HG03457 (cell line): Measurements from ENCODE around the gene C1QTNF9B.
"Not testable (repeated sequence)": the region's sequence is repeated elsewhere in the genome, so short reads cannot be mapped to it uniquely, and the experiment has no call there.

ENCODE experiments used
- ATAC-seq: cut with Tn5 transposase; IDR thresholded peaks from one replicate; pipeline ENCODE4 v1.9.1; 2021; ENCODE audit warnings: moderate number of reproducible peaks; ENCODE audit not compliant: unreplicated experiment

C1QTNF9B gene

DNA sequence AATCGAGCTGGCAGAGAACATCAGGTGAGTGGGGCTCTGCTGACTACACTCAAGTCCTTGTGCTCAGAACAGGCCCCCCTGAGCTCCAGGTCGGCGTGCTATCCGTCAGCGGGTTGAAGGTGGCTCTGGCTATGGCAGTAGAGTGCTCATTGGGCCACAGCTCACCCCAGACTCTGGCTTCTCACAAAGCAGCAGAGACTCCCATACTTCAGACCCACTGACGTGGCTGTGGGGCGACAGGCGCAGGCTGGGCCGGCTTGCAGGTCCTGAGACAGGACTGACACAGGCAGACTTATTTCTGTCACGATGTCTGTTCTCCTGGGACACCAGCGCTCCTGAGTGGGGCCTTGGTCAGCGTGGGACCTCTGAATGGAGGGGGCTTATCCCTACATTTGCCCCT lies 2.6 kb downstream of the C1QTNF9B start:
- ATAC-seq = not testable (repeated sequence)

- not testable (repeated sequence) for ATAC-seq
Observed at GRCh38 chr13:23893791-23894190, 3.5 kb downstream of the C1QTNF9B start.

DNA sequence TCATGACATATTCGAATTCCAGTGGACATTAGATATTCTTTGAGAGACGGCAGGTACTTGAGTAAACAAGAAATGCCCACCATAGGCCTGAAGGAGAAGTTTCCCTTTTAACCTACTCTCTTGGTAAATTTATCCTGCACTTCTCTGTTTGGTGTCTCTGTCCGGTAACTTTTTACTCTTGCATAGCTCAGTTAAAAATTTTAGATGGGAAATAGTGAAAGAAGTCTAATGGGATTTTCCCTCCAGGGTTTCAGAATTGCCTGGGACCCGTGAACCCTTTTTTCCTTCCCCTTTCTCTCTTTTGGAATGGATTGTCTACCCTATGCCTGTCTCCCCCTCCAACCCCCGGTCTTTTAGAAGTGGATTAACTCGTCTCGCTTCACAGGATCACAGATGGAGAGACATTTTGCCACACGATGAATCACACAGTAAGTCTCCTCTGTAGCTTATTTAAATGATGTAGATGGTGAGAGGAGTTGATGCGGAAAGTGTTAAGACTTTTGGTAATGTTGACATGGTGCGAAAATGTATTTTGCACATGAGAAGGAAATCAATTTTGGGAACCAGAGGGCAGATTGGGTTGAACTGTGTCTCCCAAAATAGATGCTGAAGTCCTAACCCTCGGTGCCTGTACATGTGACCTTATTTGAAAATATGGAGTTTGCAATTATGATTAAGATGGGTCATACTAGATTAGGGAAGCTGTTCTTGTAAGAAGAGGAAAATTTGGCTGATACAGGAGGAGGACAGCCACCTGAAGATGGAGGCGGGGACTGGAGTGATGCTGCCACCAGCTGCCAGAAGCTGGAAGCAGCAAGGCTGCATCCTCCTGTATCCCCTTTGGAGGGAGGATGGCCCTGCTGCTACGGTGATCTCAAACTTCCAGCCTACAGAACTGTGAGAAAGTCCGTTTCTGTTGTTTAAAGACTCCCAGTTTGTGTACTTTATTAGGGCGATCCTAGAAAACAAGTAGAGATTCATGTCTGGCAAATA lies 7.4 kb downstream of the C1QTNF9B start:
- no peak for ATAC-seq

- peak; percentile 97 for ATAC-seq
Observed at GRCh38 chr13:23888658-23889614, 8.4 kb downstream of the C1QTNF9B start, which contains the start of gene MIPEP. TSS of gene MIPEP (minus strand) at chr13:23889400. CDS start at chr13:23889320, 80 bp downstream.

GRCh38 chr13:23884361-23884760 lies 12.9 kb downstream of the C1QTNF9B start:
- not testable (repeated sequence) for ATAC-seq

DNA sequence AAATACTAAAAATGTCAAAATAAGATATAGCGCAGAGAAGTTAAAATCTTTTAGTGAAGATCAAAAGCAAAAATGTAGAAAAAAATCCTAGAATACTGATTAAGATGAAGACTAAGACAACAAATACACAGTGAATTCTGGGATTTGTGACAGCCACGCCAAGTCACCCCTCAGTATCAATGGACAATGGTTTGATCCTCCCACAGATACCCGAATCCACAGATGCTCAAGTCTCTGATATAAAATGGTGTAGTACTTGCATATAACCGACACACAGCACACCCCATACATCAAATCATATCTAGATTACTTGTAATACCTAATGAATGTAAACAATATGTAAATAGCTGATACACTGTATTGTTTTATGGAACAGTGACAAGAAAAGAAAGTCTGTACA lies 14.0 kb downstream of the C1QTNF9B start:
- ATAC-seq = no peak

DNA sequence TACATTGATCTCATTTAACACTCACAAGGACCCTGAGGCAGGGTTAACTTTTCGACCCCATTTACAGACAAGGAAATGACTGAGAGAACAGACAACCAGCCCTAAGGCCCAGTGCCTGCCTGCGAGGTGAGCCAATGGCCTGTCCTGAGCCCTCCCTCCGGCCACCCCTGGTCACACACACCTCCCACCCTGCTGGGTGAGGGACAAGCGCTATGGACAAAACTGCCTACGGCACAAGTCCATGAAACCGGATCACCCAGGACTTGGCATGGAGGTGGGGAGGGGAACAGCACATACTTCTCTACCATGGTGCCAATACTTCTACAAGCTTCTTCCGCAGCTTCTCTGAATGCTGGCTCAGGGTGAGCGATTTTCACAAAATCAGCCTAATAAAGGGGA lies 15.9 kb downstream of the C1QTNF9B start:
- ATAC-seq = not testable (repeated sequence)

DNA sequence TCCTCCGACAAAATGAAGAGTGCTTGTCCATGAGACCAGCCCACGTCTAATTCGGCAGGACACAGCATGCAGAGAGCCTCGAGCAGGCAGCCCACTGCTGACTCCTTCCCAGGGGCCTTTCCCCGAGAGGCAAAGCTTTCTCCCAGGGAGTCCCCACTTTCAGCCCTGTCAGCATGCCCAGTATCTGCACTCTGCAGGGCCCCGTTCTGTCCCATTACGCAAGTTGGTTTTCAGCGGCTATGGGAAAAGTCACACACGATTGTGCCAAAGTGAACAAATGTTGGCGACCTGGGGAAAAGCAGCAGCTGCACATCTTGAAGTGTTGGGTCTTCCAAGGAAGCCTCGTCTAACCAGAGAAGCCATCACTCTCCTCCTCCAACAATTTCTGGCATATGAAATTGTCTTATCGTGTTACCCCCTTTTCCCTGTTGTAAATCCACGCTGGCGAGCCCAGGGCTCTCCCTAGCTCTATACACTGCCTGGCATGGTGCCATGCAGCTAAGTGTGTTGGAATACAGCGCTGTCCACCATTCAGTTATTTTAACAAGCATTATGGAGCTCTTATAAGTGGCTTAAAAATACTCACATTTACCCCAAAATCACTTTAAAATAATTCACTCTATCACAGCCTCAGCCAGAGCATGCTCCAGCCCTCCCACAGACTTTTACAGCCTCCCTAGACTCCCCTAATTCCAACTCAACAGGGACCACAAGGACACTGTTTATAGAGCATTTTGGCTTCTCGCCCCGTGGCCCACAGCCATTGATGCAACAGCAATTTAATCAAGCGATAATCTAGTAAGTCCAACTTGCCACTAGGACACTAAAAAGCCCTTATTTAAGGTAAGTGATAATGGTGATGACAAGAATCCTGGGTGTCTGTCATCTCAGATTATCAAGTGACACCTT lies 16.6 kb downstream of the C1QTNF9B start:
- ATAC-seq = not testable (repeated sequence)

DNA sequence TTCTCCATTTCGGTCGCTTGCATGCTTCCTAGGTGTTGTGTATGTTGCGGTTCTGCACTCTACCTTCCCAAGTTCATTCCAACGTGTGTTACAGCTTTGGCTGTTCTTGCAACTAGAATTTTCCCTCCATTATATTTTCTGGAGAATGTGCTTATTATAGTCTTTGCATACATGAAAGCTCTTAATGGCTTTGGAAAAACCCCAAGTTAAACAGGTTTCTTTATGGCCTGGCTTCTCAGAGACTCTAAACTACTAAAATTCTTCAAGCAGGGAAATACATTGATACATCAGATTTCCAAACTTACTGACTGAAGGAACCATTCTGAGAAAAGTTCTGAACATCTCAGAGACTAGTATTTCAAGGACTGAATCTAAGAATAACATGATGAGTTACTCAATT lies 20.0 kb downstream of the C1QTNF9B start:
- no peak for ATAC-seq

- no peak for ATAC-seq
Observed at GRCh38 chr13:23876265-23876664, 21.0 kb downstream of the C1QTNF9B start.

GRCh38 chr13:23871616-23872220 lies 25.6 kb downstream of the C1QTNF9B start:
- ATAC-seq = no peak

DNA sequence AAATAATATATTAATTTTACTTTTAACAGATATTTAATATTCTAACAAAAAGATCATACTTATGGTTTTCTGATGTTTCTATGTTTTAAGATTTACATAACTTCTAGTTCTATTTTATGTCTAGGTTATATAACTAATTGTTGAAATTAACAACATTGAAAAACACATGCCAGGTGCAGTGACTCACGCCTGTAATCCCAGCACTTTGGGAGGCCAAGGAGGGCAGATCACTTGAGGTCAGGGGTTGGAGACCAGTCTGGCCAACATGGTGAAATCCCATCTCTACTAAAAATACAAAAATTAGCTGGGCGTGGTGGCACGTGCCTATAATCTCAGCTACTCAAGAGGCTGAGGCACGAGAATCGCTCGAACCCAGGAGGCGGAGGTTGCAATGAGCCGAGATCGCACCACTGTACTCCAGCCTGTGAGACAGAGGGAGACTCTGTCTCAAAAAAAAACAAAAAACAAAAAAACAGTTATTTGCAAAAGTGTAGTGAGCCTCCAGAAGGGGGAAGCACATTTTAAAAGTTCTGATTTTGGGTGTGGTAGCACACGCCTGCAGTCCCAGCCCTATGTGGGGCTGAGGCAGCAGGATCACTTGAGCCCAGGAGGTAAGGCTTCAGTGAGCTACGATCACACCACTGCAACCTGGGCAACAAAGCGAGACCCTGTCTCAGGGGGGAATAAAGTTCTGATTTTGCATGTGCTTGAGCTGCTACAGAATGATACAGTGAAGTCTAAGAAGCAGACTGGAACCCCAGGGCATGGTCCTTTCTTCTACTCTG lies 26.8 kb downstream of the C1QTNF9B start:
- no peak for ATAC-seq

DNA sequence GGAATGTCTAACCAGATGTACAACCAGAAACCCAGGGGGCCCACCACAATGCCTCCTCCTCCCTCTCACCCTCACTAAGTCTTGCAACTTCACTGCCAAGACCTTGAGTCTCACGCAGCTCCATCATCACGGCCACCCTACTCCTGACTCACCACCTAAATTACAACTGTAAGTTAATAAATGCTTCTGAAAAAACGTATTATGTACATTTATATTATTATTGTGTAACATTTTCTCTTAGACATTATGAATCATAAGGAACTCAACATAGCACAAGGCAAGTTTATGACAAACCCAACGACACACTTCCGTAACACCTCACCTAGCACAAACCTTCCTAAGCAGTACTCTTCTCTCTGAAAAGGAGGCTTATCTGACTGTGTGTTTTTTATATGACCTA lies 28.8 kb downstream of the C1QTNF9B start:
- ATAC-seq = no peak

DNA sequence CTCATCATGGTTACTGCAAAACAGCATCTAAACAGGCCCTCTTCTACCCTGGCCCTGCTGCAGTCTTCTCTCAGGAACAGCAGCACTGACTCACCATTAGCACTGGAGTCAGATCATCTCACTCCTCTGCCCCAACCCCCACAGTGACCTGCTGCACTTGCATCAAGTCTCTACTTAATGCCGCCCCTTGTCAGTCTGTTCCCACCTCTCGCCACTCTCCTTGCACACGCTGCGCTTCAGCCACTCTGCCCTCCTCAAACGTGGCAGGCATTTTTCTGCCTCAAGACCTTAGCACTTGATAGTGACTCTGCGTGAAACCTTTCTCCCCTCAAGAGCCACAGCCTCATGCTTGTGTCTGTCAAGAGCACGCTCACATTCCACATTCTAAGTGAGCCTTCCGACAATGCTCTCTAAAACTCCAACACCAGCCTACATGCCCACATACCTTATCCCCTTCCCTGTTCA lies 30.2 kb downstream of the C1QTNF9B start:
- no peak for ATAC-seq

- ATAC-seq = no peak
Observed at GRCh38 chr13:23866420-23867026, 30.8 kb downstream of the C1QTNF9B start.

GRCh38 chr13:23865906-23866305 lies 31.4 kb downstream of the C1QTNF9B start:
- ATAC-seq = no peak

DNA sequence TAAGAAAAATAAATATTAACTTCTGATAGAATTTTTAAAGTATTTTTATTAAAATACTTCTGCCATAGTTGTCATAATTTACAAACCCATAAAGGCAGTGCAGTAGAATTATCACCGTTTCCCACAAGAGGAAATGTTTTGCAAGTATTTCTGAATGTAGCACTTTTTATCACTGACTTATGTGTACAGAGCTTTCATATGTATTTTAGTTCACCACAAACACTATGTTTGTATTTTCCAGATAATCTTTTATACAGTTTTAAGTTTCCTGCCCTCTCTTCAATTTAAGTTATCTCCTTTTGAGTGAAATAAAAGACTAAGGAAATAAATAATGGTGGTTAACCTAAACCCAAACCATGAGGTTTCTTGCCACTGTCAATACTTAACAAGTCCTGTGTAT lies 32.3 kb downstream of the C1QTNF9B start:
- ATAC-seq = no peak

DNA sequence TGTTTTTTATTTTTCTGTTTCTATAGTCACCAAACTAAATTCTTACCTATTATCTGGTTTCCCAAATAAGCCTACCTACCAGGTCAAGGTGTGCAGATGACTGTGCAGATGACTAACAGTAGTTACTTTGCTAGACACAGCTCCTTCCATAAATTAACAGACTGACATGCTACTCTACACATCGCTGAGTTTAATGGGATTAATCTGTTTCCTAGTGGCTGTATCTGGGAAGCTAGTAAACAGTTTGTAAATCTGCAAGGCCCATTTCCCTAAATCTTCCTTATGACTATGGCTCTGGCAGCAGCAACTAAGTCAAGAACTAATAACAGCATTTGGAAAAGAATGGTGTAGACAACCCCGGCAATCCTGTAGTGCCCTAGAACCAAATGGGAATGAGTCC lies 36.0 kb downstream of the C1QTNF9B start:
- no peak for ATAC-seq

GRCh38 chr13:23859904-23860303 lies 37.4 kb downstream of the C1QTNF9B start:
- no peak for ATAC-seq
